ENCODE results near the gene FBXO47.
"Not testable (repeated sequence)": the region's sequence is repeated elsewhere in the genome, so short reads cannot be mapped to it uniquely, and the experiment has no call there.

The FBXO47 gene

DNA sequence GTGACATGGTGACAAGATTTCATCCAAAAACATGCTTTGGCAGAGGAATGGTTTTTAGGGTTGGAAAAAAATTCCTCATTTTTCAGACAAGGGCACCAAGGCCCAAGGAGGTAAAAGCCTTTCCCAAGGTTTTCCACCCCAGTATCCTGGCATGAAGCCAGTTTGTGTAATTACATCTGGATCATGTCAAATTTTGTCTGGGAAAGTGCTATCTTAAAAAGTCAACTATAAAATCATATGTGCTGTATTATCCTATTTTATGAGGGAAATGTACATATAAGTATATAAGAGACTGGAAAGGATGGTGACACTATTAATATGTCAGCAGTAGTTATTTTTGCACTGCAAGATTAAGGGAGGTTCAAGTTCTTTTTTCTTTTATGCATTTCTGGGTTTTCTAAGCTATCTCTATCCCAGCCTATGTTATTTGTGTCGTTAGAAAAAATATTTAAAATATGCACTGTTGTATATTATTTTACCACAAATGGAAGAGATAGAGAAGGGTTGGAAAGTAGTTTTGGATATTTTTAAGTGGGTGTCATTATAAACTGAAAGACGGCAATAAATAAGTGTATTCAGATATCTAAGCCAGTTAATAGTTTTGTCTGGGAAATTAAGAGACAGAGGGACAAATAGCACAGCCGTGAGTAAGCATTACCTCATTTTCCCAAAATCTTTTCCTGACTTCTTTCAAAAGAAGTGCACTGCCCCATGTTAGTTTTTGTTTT lies 13.5 kb upstream of the FBXO47 start:
- DNase-seq (ENCODE audit: low read depth), result no peak

DNA sequence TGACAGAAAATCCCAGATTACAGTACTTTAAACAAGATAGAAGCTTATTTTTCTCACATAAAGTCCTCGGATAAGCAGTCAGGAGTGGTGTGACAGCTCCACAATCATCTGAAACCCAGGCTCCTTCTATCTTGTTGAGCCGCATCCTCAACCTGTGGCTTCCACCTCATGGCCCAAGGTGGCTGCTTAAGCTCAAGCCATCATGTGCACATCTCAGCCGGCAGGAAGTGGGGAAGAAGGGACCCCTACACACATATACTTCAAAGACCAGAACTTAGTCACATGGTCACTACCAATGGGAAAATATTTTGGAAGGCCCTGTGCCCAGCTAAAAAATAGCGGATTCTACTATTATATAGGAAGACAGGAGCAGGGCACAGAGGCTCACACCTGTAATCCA lies 11.0 kb upstream of the FBXO47 start:
- DNase-seq (ENCODE audit: low read depth), result no peak

DNA sequence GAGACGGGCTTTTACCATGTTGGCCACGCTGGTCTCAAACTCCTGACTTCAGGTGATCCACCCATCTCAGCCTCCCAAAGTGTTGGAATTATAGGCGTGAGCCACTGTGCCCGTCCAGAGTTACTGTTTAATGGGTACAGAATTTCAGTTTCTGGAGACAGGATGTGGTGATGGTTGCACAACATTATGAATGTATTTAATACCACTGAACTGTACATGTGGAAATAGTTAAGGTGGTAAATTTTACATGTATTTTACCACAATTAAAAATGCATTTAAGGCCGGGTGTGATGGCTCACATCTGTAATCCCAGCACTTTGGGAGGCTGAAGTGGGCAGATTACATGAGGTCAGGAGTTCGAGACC lies 9.0 kb upstream of the FBXO47 start:
- not testable (repeated sequence) for DNase-seq (ENCODE audit: low read depth)

DNA sequence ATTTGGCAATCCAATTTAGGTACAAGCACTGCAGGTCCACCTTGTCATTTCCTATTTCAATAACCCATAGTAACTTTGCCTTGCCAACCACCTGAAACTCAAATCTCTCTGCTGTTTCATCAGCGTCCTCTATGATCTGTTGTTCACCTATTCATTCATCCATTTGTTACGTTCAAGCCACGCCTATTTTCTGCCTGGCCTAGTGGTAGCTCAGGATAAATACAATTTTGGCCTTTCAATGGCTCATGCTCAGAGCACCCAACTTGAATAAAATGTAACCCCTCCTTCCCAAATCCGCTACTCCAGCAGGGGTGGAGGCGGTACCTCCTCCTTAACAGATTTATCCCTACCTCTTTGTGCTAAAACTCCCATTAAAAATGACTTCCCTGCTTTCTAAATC lies 3.6 kb upstream of the FBXO47 start:
- DNase-seq (ENCODE audit: low read depth), result no peak

DNA sequence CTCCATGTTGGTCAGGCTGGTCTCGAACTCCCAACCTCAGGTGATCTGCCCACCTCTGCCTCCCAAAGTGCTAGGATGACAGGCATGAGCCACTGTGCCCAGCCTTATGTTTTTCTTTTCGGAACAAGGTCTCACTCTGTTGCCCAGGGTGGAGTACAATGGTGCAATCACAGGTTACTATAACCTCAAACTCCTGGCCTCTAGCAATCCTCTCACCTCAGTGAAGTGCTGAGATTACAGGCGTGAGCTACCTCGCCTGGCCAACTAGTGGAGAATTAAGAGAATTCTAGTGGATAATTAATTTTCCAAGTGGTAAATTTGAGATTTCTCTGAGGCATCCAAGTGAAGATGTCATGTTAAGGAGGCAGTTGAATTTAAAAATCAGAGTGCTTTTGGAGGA lies 2.9 kb upstream of the FBXO47 start:
- DNase-seq (ENCODE audit: low read depth), result no peak

DNA sequence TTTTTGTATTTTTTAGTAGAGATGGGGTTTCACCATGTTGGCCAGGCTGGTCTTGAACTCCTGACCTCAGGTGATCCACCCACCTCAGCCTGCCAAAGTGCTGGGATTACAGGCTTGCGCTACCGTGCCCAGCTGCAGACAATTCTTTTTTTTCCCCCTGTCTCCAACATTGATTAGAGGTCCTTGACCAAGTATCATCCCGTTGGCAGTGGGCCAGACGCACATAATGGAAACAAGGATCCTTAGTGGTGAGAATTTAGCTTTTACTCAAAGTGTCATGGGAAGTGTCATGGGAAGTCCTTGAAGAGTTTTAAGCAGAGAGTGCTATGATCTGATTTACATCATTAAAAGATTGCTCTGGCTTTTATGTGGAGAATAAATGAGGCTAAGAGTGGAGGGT lies 2.1 kb upstream of the FBXO47 start:
- no peak for DNase-seq (ENCODE audit: low read depth)

DNA sequence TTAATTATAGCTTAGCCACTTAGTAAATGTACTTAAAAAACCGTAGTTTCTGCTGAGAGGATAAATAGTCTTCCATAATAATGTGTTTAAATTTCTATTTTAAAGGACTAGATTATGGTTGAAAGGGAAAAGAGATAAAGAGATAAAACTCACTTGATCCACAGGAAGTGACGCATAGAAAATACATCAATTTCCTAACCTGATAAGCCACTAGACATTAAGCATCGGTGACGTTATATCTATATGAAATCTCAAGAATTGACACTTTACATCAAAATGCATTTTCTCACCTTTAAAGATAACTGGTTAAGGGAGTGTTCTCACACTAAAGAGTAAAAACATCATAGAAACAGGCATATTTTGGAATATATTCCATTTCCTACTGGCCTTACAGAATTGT lies 5.8 kb downstream of the FBXO47 start:
- no peak for DNase-seq (ENCODE audit: low read depth)

DNA sequence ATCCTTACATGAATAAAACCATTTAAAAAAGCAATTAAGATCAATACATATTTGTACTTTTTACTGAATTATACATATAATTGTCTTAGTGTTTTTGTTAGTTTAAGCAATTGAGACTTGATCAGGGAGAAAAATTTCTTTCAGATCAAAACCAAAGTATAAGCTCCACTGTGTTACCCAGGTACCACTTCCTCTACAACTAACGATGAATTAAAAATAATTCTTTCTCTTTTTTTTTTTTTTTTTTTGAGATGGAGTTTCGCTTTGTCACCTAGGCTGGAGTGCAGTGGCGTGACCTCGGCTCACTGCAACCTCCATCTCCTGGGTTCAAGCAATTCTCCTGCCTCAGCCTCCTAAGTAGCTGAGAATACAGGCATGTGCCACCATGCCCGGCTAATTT lies 6.8 kb downstream of the FBXO47 start:
- DNase-seq (ENCODE audit: low read depth), result no peak

DNA sequence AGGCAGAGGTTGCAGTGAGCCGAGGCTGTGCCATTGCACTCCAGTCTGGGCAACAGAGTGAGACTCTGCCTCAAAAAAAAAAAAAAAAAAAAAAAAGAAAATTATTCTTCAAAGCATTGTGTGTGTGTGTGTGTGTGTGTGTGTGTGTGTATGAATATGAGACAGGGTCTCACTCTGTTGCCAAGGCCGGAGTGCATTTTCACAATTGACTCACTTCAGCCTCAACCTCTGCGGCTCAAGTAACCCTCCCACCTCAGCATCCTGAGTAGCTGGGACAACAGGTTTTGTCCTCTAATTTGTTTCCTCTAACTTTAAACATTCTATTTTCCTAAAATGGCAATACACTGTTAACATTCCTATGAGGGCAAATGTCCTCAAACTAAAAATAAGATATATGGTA lies 7.7 kb downstream of the FBXO47 start:
- no peak for DNase-seq (ENCODE audit: low read depth)

DNA sequence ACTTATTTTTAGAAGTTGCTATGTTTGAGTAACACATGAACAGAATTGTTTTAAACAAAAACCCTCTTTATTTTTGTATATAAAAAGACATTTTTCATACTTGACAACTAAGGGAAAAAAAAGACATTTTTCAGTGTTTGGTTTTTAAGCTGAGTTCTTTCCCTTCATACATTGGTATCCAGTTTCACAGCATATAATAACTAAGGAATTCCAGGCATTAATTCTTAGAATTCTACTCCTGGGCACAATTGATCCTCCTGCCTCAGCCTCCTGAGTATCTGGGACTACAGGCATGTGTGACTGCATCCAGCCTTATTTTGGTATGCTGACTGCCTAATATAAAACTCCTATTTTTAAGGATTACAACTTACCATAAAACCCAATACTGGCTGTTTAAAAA lies 8.4 kb downstream of the FBXO47 start:
- DNase-seq (ENCODE audit: low read depth), result no peak

DNA sequence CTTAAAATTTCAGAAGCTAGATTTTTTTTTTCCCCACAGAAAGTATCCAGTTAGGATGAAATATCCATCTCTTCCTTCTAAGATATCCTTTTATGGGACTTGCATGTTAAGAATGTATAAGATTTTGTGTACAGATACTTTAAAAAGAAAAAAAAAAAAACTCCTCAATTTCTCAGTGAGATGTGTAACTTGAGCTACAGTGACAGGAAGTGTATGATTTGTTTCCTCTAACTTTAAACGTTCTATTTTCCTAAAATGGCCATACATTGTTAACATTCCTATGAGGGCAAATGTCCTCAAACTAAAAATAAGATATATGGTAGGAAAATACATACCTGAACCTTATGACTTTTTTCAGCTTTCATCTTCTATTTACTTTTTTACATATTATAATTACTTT lies 8.9 kb downstream of the FBXO47 start:
- DNase-seq (ENCODE audit: low read depth), result no peak

DNA sequence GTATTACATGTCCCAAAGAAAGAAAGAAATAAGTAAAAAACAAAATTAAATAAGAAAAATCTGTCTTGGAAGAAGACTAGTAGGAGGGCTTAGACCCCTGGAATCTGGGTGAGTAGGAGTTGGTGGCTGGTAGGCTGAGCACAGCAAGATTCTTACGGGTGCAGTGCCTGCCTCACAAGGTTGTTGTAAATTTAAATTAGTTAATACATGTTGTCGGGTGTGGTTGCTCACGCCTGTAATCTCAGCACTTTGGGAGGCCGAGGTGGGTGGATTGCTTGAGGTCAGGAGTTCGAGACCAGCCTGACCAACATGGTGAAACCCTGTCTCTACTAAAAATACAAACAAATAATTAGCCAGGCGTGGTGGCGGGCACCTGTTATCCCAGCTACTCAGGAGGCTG lies 13.4 kb downstream of the FBXO47 start:
- not testable (repeated sequence) for DNase-seq (ENCODE audit: low read depth)

DNA sequence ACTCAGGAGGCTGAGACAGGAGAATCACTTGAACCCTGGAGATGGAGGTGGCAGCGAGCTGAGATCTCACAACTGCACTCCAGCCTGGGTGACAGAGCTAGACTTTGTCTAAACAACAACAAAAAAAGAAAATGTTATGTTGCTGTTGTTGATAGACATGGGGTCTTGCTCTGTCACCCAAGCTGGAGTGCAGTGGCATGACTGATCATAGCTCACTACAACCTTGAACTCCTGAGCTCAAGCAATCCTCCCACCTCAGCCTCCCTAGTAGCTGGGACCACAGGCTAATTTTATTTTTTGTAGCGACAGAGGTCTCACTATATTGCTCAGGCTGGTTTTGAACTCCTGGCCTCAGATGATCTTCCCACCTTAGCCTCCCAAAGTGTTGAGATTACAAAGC lies 20.0 kb downstream of the FBXO47 start:
- DNase-seq (ENCODE audit: low read depth), result no peak

DNA sequence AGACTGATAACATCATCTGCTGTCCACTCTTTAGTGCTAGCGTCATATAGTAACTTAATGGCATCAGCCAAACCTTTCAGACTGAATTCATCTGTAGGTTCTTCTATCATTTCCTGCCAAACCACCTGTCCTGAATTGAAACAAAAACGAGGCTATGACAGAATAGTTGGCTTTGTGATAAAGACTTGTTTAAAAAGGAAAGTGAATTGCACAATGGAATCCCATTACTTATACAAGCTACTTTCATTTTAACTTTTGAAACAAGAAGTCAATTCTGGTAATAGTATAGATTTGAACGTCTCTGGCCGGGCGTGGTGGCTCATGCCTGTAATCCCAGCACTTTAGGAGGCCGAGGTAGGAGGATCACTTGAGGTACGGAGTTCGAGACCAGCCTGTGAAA lies 23.6 kb downstream of the FBXO47 start:
- DNase-seq (ENCODE audit: low read depth), result no peak

DNA sequence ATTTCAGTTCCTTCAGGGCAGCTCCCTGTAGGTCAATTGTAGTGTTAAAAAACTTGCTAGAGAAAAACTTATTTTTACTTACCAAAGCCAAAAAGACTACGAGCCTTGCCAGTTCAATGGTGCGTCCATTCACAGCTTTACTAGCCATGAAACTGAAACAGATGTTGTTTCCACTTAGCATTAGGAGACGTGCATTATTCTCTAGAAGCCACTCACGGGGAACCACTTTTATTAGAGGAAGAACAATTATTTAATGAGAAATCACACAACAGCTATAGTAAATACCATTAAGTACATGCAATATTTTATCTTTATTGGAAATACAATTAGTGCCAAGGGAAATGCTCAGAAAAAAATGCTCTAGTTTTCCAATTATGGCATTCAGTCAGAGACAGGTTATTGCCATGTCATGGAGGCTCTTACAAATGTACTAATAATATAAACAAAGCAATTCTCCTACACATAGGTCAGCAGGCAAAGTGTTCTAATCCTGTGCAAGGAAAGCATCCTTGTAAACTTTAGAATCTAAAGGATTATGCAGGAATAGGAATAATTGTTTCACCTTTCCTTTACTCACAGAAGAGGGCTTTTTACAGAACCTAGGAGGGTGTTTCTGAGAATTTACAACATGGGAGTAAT lies 24.4 kb downstream of the FBXO47 start:
- no peak for DNase-seq (ENCODE audit: low read depth)

DNA sequence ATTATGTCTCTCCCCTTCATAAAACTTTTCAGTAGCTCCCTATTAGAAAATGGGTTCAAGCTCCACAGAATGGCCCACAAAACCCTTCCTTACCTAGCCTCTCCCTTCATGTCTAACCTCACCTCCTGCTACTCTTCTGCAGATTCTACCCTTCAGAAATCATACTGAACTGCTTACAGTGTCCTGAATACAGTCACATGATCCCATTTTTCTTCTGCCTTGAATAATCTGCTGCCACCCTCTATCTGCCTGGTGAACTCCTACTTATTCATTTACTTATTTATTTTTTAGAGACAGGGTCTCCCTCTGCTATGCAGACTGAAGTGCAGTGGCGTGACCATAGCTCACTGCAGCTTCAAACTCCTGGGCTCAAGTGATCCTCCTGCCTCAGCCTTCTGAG lies 26.8 kb downstream of the FBXO47 start:
- no peak for DNase-seq (ENCODE audit: low read depth)

DNA sequence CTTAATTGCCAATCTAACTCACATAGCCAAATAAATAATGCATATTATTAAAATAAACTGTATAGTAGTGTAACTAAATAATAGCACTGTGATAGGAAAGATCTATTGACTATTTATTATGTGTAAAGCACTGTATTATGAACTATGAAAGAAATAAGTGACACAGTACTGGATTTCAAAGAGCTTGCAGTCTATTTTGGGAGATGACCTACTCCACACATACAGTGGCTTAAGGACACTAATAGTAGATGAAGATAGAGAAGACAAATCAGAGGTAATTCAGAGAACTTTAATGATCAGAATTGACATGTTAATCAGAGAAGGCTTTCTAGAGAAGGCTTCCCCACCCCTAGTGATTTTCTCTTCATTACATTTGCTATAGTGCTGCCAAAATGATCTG lies 27.2 kb downstream of the FBXO47 start:
- no peak for DNase-seq (ENCODE audit: low read depth)

DNA sequence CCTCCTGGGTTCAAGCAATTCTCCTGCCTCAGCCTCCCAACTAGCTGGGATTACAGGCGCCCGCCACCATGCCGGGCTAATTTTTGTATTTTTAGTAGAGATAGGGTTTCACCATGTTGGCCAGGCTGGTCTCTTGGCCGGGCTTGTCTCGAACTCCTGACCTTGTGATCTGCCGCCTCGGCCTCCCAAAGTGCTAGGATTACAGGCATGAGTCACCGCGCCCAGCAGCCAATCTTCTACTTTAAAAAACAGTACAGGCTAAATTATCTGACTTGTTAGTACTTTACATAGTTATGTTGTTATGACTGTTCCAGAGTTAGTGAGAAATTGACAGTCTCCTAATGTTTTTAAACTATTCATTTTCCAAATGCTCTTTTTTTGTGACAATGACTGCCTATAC lies 33.2 kb downstream of the FBXO47 start:
- not testable (repeated sequence) for DNase-seq (ENCODE audit: low read depth)

DNA sequence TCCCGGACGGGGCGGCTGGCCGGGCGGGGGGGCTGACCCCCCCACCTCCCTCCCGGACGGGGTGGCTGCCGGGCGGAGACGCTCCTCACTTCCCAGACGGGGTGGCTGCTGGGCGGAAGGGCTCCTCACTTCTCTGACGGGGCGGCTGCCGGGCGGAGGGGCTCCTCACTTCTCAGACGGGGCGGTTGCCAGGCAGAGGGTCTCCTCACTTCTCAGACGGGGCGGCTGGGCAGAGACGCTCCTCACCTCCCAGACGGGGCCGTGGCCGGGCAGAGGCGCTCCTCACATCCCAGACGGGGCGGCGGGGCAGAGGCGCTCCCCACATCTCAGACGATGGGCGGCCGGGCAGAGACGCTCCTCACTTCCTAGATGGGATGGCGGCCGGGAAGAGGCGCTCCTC lies 36.4 kb downstream of the FBXO47 start:
- DNase-seq (ENCODE audit: low read depth), result not testable (repeated sequence)

DNA sequence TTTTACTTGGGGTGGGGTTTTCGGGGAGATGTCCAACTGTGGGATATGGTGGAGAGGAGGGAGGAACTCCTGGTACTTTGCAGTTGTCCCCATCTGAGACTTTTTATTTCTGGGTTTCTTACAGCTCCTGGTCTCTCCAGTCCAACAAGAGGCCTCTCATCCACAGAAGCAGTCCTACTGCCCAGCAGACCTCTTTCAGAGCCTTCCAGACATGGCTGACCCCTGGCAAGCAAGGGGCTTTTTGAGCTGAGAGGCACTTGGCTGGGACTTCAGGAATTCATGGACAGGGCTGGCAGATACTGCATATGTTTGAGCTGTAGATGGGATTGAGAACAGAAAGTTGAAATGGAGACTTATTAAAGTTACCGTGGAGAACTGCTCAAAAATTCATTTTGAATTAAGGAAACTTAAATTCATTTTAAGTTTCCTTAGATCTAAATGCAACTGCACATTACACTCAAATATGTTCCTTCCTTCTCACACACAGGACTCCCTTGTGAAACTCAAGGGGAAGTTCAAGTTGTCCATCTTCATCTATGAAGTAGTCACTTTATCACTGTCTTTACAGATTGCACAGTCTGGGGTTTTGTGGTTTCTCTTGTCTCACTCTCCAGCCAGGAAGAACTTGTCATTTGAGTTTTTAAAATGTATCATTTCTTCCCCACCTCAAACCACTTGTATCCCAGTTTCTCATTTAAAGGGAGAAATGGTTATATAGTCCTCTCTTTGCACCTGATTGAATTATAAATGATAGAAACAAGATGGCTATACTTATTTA lies 40.7 kb downstream of the FBXO47 start:
- no peak for DNase-seq (ENCODE audit: low read depth)

DNA sequence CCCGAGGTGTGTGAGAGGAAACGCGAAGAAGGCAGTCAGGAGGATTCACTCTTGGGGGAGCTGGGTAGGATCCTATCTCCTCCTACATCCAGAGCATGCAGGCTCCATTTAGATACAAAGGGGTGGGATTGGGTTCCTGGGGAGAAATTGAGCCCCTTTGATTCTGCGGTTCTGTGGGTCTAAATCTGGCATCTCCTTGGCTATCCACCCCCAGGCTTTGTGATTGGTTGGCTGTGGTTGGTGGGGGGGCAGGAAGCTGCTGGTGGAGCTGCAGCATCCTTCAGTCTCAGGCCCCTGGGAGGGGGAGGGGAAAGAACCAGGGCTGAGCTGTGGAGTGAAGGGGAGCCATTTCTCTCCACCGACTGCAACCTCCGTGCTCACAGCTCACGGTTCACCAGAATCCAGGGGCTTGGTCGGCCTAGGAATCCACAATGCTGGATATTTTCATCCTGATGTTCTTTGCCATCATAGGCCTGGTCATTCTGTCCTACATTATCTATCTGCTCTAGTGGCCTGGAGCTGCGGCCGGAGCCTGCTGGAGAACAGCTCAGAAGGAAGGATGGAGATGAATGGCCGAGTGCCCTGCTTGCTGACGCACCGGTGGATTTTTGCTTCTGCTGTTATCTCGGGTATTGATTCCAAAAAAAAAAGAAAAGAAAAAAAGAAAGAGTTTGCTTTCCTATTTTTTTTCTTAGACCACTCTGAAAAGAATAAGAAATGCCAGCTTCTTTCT lies 41.8 kb downstream of the FBXO47 start, which contains the start of gene LASP1NB:
LASP1NB (plus strand) TSS at position 352 of the 733 bp plus-strand sequence.
- DNase-seq (ENCODE audit: low read depth), result no peak

DNA sequence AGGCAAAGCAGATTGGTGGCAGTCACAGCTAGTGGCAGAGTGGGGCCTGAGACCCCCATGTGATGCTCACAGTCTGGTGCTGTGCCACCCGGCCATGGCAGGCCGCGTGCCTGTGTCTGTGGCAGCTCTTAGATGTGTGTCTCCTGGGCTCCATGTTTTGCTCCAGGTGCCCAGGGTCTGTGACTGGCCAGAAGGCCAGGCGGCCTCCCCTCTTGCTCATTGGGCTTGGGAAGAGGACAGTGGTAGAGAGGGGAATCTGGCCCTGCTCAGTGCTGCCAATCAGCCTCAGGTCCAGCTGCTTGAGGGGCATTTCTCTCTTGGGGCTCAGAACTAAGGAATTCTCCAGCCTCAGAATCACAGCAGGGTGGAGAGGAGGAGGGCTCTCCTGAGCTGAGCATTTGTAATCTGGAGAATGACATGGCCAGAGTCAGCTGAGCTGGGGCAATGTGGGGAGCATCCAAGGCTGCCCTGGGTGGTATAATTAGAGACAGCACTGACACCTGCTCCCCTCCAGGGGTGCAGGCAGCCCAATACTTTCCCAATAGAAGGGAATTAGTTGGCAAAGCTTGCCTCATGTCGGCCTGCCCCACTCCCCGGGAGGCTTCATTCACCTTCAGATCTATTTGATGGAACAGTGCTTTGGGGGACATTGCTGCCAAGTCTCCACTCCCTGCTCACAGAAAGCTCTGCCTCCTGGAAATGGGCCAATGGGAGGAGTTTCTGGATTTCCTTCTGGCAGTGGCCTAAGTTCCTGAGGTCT lies 44.5 kb downstream of the FBXO47 start:
- DNase-seq (ENCODE audit: low read depth), result peak; percentile 38
